ENCODE results near the gene NTF3.
"Not testable (repeated sequence)": the region's sequence is repeated elsewhere in the genome, so short reads cannot be mapped to it uniquely, and the experiment has no call there.

Gene NTF3

DNA sequence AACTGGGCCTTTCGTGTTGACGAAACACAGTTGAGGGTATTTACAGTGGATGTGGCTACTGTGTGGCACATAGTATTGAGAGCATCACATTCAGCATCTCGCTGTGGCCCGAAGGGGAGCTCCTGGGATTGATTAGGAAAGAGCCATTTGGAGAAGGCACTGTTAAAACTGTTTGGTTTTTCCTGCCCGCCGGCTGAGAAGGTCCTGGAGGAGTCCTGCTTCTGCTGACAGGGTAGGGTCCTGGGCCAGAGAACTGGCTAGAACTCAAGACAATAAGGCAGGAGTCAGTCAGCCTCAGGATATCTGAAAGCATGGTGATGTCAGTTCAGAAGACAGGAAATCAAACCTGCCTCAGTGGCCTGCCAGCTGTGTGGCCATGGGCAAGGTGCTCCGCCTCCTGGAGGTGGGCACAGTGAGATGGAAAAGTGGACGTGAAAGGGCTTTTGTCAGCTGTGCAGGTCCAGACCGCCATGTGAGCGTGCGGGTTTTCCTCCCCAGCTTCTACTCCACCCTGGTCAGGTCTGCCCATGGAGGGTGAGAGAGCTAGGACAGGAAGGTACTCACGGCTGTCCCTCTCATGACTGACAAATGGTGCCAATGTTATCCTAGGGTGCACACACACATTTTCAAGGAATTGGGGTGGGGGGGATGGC, 92.3 kb downstream of the NTF3 start:
- Histone ChIP-seq H3K4me1 (ENCODE audit: control insufficient read depth, insufficient read depth, low read length, poor library complexity, severe bottlenecking) (no peaks in the 10 kb centered on the region), H3K9me3 (ENCODE audit: control insufficient read depth, low read length) (no peaks in the 10 kb centered on the region)
- DNase-seq: no peak

DNA sequence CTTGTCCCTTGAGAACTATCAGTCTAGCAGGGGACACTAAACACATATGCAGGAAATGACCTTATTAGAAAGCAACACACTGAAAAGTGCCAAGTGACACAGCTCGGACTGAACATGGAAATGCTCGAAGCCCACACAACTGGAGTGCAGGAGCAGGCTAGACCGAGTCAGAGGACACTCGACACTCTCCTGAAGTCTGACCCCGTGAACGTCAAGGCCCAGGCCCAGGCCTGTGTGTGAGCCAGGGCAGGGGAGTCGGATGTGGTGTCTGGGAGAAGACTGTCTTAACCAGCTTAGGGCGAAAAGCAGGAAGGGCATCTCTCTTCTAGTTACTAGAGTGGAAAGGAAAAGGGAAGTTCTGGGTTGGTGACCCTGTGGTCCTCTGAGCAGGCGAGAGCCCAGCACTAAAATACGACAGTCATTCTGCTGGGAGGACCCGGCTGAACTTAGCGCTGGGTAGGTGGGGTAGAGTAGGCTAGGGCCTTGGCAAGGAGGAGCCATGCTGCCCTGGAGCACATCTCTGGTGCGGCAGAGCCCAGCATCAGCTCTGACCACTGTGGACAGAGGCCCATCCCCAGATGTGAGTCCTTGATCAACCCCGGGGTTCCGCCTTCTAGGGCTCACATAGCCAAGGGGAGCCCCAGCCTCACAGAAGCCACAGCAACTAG, 93.0 kb downstream of the NTF3 start:
- no peak overlapping the region for H3K27ac ChIP-seq (ENCODE audit: insufficient read depth, low read length, poor library complexity, severe bottlenecking)
- H3K4me1 ChIP-seq (ENCODE audit: control insufficient read depth, insufficient read depth, low read length, poor library complexity, severe bottlenecking): no peaks in the 10 kb centered on the region
- H3K4me3 ChIP-seq (ENCODE audit: insufficient read depth, low read depth, low read length, poor library complexity, severe bottlenecking): no peak overlapping the region
- DNase-seq: no peak
- no peaks in the 10 kb centered on the region for H3K27me3 ChIP-seq (replicated peaks; ENCODE audit: control insufficient read depth, insufficient read depth, low read length, poor library complexity, severe bottlenecking)
- H3K9me3 ChIP-seq (ENCODE audit: control insufficient read depth, low read length): no peaks in the 10 kb centered on the region
- H3K36me3 ChIP-seq (ENCODE audit: control insufficient read depth, insufficient read depth, low read length): no peaks in the 10 kb centered on the region

More for the DNA sequence above, 92.3 kb downstream of the NTF3 start:
- no peaks in the 10 kb centered on the region for H3K36me3 ChIP-seq (ENCODE audit: control insufficient read depth, insufficient read depth, low read length)
- no peaks in the 10 kb centered on the region for H3K27me3 ChIP-seq (replicated peaks; ENCODE audit: control insufficient read depth, insufficient read depth, low read length, poor library complexity, severe bottlenecking)
- no peak overlapping the region for H3K4me3 ChIP-seq (ENCODE audit: insufficient read depth, low read depth, low read length, poor library complexity, severe bottlenecking)
- H3K27ac ChIP-seq (ENCODE audit: insufficient read depth, low read length, poor library complexity, severe bottlenecking): no peak overlapping the region

DNA sequence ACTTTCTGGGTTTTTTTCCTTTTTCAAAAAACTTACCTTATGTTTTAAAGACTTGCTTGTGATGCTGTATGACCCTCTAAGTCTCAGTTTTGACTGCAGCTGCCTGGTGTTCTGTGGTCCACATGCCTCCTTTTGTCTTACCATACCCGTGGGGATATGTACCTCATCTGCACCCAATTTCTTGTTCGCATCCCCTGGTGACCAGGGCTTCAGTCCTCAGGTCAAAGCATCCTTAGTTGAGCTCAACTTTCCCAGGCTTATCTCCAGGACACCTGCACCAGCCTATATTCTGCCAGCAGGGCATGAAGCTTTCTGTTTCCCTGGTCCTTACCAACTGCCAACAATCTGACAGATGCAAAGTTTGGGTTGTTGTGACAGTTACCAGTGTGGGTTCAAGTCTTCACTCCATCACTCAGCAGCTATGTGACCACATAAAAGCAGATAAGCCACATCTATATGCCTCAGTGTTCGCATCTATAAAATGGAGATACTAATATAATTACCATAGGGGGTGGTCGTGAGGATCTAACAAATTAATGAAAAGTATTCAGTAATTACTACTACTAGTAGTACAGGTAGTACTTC, 94.0 kb downstream of the NTF3 start:
- no peak overlapping the region for H3K27ac ChIP-seq (ENCODE audit: insufficient read depth, low read length, poor library complexity, severe bottlenecking)
- no peak overlapping the region for H3K4me3 ChIP-seq (ENCODE audit: insufficient read depth, low read depth, low read length, poor library complexity, severe bottlenecking)
- H3K9me3 ChIP-seq (ENCODE audit: control insufficient read depth, low read length): no peaks in the 10 kb centered on the region
- no peak for DNase-seq
- H3K36me3 ChIP-seq (ENCODE audit: control insufficient read depth, insufficient read depth, low read length): no peaks in the 10 kb centered on the region
- no peaks in the 10 kb centered on the region for H3K4me1 ChIP-seq (ENCODE audit: control insufficient read depth, insufficient read depth, low read length, poor library complexity, severe bottlenecking)
- no peaks in the 10 kb centered on the region for H3K27me3 ChIP-seq (replicated peaks; ENCODE audit: control insufficient read depth, insufficient read depth, low read length, poor library complexity, severe bottlenecking)

DNA sequence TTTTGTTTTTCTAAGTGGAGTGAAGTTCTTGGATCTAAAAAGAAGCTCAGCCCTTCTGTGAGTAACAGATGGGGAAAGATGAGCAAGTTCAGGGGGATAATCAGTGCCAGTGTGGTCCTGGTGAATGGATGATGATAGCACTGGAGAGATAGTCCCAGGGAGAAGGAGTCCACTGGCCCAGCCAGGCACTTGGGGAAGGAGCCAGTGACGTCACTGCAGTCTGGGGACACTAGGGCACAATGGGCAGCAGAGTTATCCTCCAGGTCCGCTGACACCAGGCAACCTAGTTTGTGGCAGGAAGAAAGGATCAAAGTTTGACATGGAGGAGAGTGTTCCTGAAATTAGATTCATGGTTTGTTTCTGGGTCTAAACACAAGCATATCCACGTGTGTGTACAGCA, 101.5 kb downstream of the NTF3 start:
- Histone ChIP-seq H3K27ac (ENCODE audit: insufficient read depth, low read length, poor library complexity, severe bottlenecking) (no peak overlapping the region), H3K9me3 (ENCODE audit: control insufficient read depth, low read length) (no peaks in the 10 kb centered on the region), H3K36me3 (ENCODE audit: control insufficient read depth, insufficient read depth, low read length) (no peaks in the 10 kb centered on the region), H3K4me1 (ENCODE audit: control insufficient read depth, insufficient read depth, low read length, poor library complexity, severe bottlenecking) (no peaks in the 10 kb centered on the region), H3K4me3 (ENCODE audit: insufficient read depth, low read depth, low read length, poor library complexity, severe bottlenecking) (no peak overlapping the region), H3K27me3 (replicated peaks; ENCODE audit: control insufficient read depth, insufficient read depth, low read length, poor library complexity, severe bottlenecking) (no peaks in the 10 kb centered on the region)
- no peak for DNase-seq

DNA sequence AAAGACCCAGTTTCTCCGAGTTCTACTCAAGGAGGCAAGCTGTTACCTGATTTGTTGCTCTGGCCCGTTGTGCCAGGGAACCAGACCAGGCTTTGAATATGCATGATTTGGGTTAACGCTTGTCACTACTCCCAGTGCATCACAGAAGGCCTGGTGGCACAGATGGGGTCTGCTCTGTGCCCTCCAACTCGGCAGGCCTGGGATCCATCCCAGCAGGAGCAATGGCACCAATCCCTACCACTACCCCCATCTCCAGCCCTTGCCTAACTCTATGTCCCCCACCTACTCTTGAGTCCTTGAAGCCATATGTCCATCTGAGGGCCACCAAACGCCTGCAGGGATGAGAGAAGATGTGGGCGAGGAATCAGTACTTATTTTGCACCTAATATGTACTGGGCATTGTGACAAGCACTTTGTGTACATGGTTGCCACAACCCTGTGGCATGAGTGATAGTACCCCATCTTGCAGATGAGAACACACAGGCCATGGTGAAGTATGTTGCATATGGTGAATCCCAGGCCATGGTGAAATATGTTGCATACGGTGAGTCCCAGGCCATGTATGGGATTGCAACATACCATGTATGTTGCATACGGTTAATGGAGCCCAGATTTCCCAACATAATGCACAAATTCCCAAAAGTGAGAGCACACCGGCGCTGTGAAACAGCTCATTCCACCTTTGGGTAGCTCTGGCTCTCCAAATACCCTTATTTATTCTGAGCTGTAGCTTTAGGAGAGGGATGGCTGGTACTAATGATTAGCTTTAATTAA, 102.7 kb downstream of the NTF3 start:
- Histone ChIP-seq H3K36me3 (ENCODE audit: control insufficient read depth, insufficient read depth, low read length) (no peaks in the 10 kb centered on the region), H3K9me3 (ENCODE audit: control insufficient read depth, low read length) (no peaks in the 10 kb centered on the region), H3K4me3 (ENCODE audit: insufficient read depth, low read depth, low read length, poor library complexity, severe bottlenecking) (no peak overlapping the region), H3K27ac (ENCODE audit: insufficient read depth, low read length, poor library complexity, severe bottlenecking) (no peak overlapping the region), H3K27me3 (replicated peaks; ENCODE audit: control insufficient read depth, insufficient read depth, low read length, poor library complexity, severe bottlenecking) (no peaks in the 10 kb centered on the region), H3K4me1 (ENCODE audit: control insufficient read depth, insufficient read depth, low read length, poor library complexity, severe bottlenecking) (no peaks in the 10 kb centered on the region)
- DNase-seq: no peak

DNA sequence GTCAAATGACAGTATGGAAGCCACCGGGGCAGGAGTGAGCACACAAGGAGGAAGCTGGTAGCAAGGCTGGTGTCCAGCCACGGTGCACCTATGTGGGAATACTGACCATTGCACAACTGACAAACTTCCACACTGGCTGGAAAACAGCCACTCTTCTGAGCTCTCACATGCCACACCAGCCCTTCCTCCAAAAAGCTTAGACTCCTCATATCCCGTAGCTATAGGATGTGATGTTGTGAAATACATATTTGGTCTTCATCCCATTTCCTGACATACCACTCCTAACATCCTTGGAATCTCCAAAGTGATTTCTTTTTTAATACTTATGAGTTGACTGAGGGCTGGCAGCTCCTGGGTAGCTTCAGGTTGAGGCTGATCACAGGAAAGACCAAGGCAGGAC, 103.6 kb downstream of the NTF3 start:
- no peaks in the 10 kb centered on the region for H3K4me1 ChIP-seq (ENCODE audit: control insufficient read depth, insufficient read depth, low read length, poor library complexity, severe bottlenecking)
- no peak for DNase-seq
- H3K27ac ChIP-seq (ENCODE audit: insufficient read depth, low read length, poor library complexity, severe bottlenecking): no peak overlapping the region
- H3K36me3 ChIP-seq (ENCODE audit: control insufficient read depth, insufficient read depth, low read length): no peaks in the 10 kb centered on the region
- no peaks in the 10 kb centered on the region for H3K9me3 ChIP-seq (ENCODE audit: control insufficient read depth, low read length)
- no peaks in the 10 kb centered on the region for H3K27me3 ChIP-seq (replicated peaks; ENCODE audit: control insufficient read depth, insufficient read depth, low read length, poor library complexity, severe bottlenecking)
- no peak overlapping the region for H3K4me3 ChIP-seq (ENCODE audit: insufficient read depth, low read depth, low read length, poor library complexity, severe bottlenecking)

DNA sequence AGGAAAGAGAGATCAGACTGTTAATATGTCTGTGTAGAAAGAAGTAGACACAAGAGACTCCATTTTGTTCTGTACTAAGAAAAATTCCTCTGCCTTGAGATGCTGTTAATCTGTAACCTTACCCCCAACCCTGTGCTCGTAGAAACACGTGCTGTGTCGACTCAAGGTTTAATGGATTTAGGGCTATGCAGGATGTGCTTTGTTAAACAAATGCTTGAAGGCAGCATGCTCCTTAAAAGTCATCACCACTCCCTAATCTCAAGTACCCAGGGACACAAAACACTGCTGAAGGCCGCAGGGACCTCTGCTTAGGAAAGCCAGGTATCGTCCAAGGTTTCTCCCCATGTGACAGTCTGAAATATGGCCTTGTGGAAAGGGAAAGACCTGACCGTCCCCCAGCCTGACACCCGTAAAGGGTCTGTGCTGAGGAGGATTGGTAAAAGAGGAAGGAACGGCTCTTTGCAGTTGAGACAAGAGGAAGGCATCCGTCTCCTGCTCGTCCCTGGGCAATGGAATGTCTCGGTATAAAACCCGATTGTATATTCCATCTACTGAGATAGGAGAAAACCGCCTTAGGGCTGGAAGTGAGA, 105.2 kb downstream of the NTF3 start:
- not testable (repeated sequence) for H3K9me3 ChIP-seq (ENCODE audit: control insufficient read depth, low read length); H3K4me1 ChIP-seq (ENCODE audit: control insufficient read depth, insufficient read depth, low read length, poor library complexity, severe bottlenecking); H3K36me3 ChIP-seq (ENCODE audit: control insufficient read depth, insufficient read depth, low read length); H3K27ac ChIP-seq (ENCODE audit: insufficient read depth, low read length, poor library complexity, severe bottlenecking); DNase-seq; H3K27me3 ChIP-seq (replicated peaks; ENCODE audit: control insufficient read depth, insufficient read depth, low read length, poor library complexity, severe bottlenecking); H3K4me3 ChIP-seq (ENCODE audit: insufficient read depth, low read depth, low read length, poor library complexity, severe bottlenecking)

DNA sequence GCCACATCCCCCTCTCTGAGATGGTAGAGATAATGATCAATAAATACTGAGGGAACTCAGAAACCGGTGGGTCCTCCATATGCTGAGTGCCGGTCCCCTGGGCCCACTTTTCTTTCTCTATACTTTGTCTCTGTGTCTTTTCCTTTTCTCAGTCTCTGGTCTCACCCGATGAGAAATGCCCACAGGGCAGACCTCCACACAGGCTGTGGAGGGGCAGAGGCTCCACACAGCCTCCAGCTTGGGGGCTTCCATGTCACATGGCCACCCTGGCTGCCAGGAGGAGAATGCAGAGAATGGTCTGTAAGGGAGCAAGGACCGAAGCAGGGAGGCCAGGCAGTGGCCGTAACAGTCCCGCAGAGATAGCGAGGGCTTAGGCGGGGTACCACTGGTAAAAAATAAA, 105.9 kb downstream of the NTF3 start:
- no peaks in the 10 kb centered on the region for H3K9me3 ChIP-seq (ENCODE audit: control insufficient read depth, low read length)
- no peaks in the 10 kb centered on the region for H3K4me1 ChIP-seq (ENCODE audit: control insufficient read depth, insufficient read depth, low read length, poor library complexity, severe bottlenecking)
- H3K27ac ChIP-seq (ENCODE audit: insufficient read depth, low read length, poor library complexity, severe bottlenecking): no peak overlapping the region
- H3K36me3 ChIP-seq (ENCODE audit: control insufficient read depth, insufficient read depth, low read length): no peaks in the 10 kb centered on the region
- no peak for DNase-seq
- H3K4me3 ChIP-seq (ENCODE audit: insufficient read depth, low read depth, low read length, poor library complexity, severe bottlenecking): no peak overlapping the region
- H3K27me3 ChIP-seq (replicated peaks; ENCODE audit: control insufficient read depth, insufficient read depth, low read length, poor library complexity, severe bottlenecking): no peaks in the 10 kb centered on the region
